Psoas muscle (tissue), 8 donors: ENCODE data around the gene TBCD. TPM values are rescaled to one million over a fixed set of nuclear protein-coding genes. Genes with fewer than 3 reads are reported as not detected.
A peak's percentile ranks its signal among the peaks of the same experiment; 100 is the strongest.
"Not testable (repeated sequence)": the region's sequence is repeated elsewhere in the genome, so short reads cannot be mapped to it uniquely, and the experiment has no call there.

Experiments
- ATAC-seq, 4 donors: fragments of 200-7000 bp; cut with Tn5 transposase; one replicate each; pipeline ENCODE4 v1.9.1; 2020; ENCODE audit warnings: moderate library complexity in 3 of 4, mild to moderate bottlenecking in 2 of 4
- DNase-seq, 2 donors: peaks; one replicate each; pipeline ENCODE4 v3.0.0-alpha.2; 2020
- H3K27ac ChIP-seq: fragments of 200-600 bp; one replicate; pipeline ENCODE4 v1.8.0; 2022
- H3K27me3 ChIP-seq, 3 donors: fragments of 200-600 bp in 1 of 3; one replicate each; pipeline versions ENCODE4 v1.6.1 to v1.8.0; 2013 to 2022; ENCODE audit warnings: low read length in 2 of 3, mild to moderate bottlenecking in 2 of 3, moderate library complexity in 1 of 3; ENCODE audit not compliant: insufficient read depth in 3 of 3
- H3K36me3 ChIP-seq, 2 donors: fragments of 200-600 bp in 1 of 2; one replicate each; pipeline versions ENCODE4 v1.6.1 to v1.8.0; 2013 to 2022; ENCODE audit warnings: low read depth in 1 of 2, mild to moderate bottlenecking in 1 of 2, moderate library complexity in 1 of 2; ENCODE audit not compliant: insufficient read depth in 1 of 2
- H3K4me1 ChIP-seq: fragments of 200-600 bp; one replicate; pipeline ENCODE4 v1.8.0; 2022
- H3K4me3 ChIP-seq: fragments of 200-600 bp; one replicate; pipeline ENCODE4 v1.8.0; 2022; ENCODE audit warnings: mild to moderate bottlenecking
- H3K9me3 ChIP-seq: fragments of 200-600 bp; one replicate; pipeline ENCODE4 v1.8.0; 2022
- CTCF ChIP-seq: fragments of 200-600 bp; IDR thresholded peaks from one replicate; pipeline ENCODE4 v1.8.0; 2022; ENCODE audit warnings: antibody characterized with exemption
- WGBS, 3 donors: extraction: QIAGEN DNeasy Blood & Tissue Kit; methylation state at CpG; one replicate each; pipeline versions ENCODE4 v1.1.6 to v1.1.7; 2013; 5-methylcytosine and 5-hydroxymethylcytosine counted together
- intact Hi-C, 2 donors: fragments of 100-400 bp; cut with DNase I; formaldehyde crosslinking; loops; one replicate each; pipeline versions ENCODE4 v1.11.0 to v1.14.2; 2022
- polyA plus RNA-seq, 3 donors: library from polyadenylated mRNA; stranded (reverse); fragments of 200-250 nt; gene quantifications; one replicate each; pipeline ENCODE4 v1.2.3, GENCODE V29; 2013
- total RNA-seq, 4 donors: library from RNA; stranded (reverse); fragmentation: NEBNext Ultra II Directional in 2 of 4; extraction: Animal tissue kit (Norgen Biotek cat#: 25700) in 2 of 4; gene quantifications; one replicate each; pipeline versions ENCODE4 v1.2.1 to v1.2.4, GENCODE V29; 2021 to 2023
- donor health status: healthy with polysubstance abuse.
- donor health status: DM: no; HTN: no; CAD: no; lungs with moderate emphysema.
- donor health status: Bipolar disorder and iron deficiency.
- donor health status: healthy.
- donor health status: DM: yes; HTN: yes; CAD: no.
- donor health status: DM: no; HTN: no; CAD: no.
- donor health status: DM: no; HTN: no; CAD: no.
- donor health status: DM: yes; HTN: yes; CAD: no.

Gene TBCD
- total and polyA plus RNA-seq, 7 donors, result 28.2 to 65.0 (median 36.5) TPM

- 89 to 93% (median 92%) methylated on average over 15 to 16 of the region's 16 CpGs for WGBS, 3 donors
- H3K4me1 ChIP-seq, result no peaks in the 10 kb centered on the region
- peaks cover 8 to 58% of the 10 kb centered on the region in 2 donors for H3K36me3 ChIP-seq
- no peaks in the 10 kb centered on the region for H3K27me3 ChIP-seq
- H3K4me3 ChIP-seq, result no peak overlapping the region
- DNase-seq (peak in 1 of 2 donors; percentile 42), ATAC-seq (no peak)
- H3K27ac ChIP-seq, result no peak overlapping the region
- no peaks in the 10 kb centered on the region for H3K9me3 ChIP-seq
- TF ChIP-seq CTCF, result no peak
- intact Hi-C loops, result no loop called here
Measured at GRCh38 chr17:82743344-82744219, 8.3 kb upstream of the TBCD start.

GRCh38 chr17:82744736-82745135 lies 7.1 kb upstream of the TBCD start:
- 69 to 80% (median 76%) methylated on average over 7 of the region's 7 CpGs for WGBS, 3 donors
- H3K27me3 ChIP-seq, H3K4me1 ChIP-seq, H3K9me3 ChIP-seq, intact Hi-C loops, H3K27ac ChIP-seq, H3K4me3 ChIP-seq, ATAC-seq: not testable (repeated sequence)
- H3K36me3 ChIP-seq, result peaks cover 8 to 49% of the 10 kb centered on the region in 2 donors
- DNase-seq, result peak in 1 of 2 donors; percentile 12

DNA sequence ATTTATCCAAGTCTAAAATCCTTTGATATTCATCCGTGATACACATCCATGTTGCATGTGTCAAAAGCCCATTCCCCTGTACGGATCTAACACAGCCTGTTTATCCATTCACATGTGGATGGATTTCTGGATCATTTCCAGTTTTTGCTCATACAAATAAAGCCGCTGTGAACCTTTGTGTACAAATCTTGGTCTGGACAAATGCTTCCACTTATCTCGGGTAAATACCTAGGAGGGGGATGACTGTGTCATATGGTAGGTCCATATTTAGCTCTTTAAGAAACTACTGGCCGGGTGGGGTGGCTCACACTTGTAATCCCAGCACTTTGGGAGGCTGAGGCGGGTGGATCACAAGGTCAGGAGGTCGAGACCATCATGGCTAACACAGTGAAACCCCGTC lies 6.3 kb upstream of the TBCD start:
- no peak for DNase-seq
- Histone ChIP-seq H3K4me3 (no peak overlapping the region), H3K9me3 (no peaks in the 10 kb centered on the region), H3K4me1 (no peaks in the 10 kb centered on the region), H3K36me3 (peaks cover 8 to 41% of the 10 kb centered on the region in 2 donors), H3K27me3 (no peaks in the 10 kb centered on the region), H3K27ac (no peak overlapping the region)
- no peak for TF ChIP-seq CTCF
- no peak for ATAC-seq
- intact Hi-C loops, result no loop called here
- WGBS, 3 donors, result 81 to 88% (median 87%) methylated on average over 8 of the region's 8 CpGs

- no peak for TF ChIP-seq CTCF
- ATAC-seq (no peak), DNase-seq (peak in 1 of 2 donors; percentile 42)
- Histone ChIP-seq H3K4me3 (no peak overlapping the region), H3K36me3 (peaks cover 0 to 8% of the 10 kb centered on the region in 2 donors), H3K27me3 (no peaks in the 10 kb centered on the region), H3K9me3 (no peaks in the 10 kb centered on the region), H3K4me1 (peaks cover 6% of the 10 kb centered on the region), H3K27ac (no peak overlapping the region)
- 91 to 97% (median 96%) methylated on average over 16 of the region's 16 CpGs for WGBS, 3 donors
- intact Hi-C loops, result no loop called here
Measured at GRCh38 chr17:82748756-82749155, 3.1 kb upstream of the TBCD start.

- 69 to 73% (median 70%) methylated on average over 31 to 40 of the region's 40 CpGs for WGBS, 3 donors
- ATAC-seq (no peak), DNase-seq (peak; percentile 17 to 53)
- H3K27me3 ChIP-seq, result no peaks in the 10 kb centered on the region
- intact Hi-C loops, result no loop called here
- no peak overlapping the region for H3K27ac ChIP-seq
- no peak overlapping the region for H3K4me3 ChIP-seq
- H3K4me1 ChIP-seq, result peaks cover 6% of the 10 kb centered on the region
- TF ChIP-seq CTCF, result no peak
- no peaks in the 10 kb centered on the region for H3K36me3 ChIP-seq
- H3K9me3 ChIP-seq, result no peaks in the 10 kb centered on the region
Measured at GRCh38 chr17:82750241-82750908, 1.5 kb upstream of the TBCD start.
